ENCODE results near the gene VPS39. TPM values are rescaled to one million over a fixed set of nuclear protein-coding genes. Genes with fewer than 3 reads are reported as not detected.

The VPS39 gene
- total and polyA plus RNA-seq, 2 donors (not counting 3 experiments of a cell fraction or from before 2014, with no cell fraction given), result 56.5 to 56.7 TPM

GRCh38 chr15:42233107-42233506 lies 25.0 kb upstream of the VPS39 start:
- POLR2A ChIA-PET, result no interaction called here
- no peaks in the 10 kb centered on the region for H3K27me3 ChIP-seq (ENCODE audit: control insufficient read depth in 2 of 2, insufficient read depth in 2 of 2, low read length in 2 of 2)
- no peak for TF ChIP-seq EZH2 (IDR thresholded peaks at IDR 0.05; ENCODE audit: borderline replicate concordance, low read depth, low read length, severe bottlenecking)
- no peak for TF ChIP-seq POLR2A (IDR thresholded peaks at IDR 0.05; ENCODE audit: low read depth, low read length)
- no peak for TF ChIP-seq GATA2 (IDR thresholded peaks at IDR 0.05; ENCODE audit: insufficient read depth, insufficient read length, low read depth, low read length)
- CTCF ChIA-PET, result no interaction called here
- H2AFZ ChIP-seq (ENCODE audit: low read depth, low read length), result no peak overlapping the region
- no peak for FAIRE-seq
- intact Hi-C loops (cut with micrococcal nuclease), result no loop called here
- no peak overlapping the region for H3K4me2 ChIP-seq (ENCODE audit: insufficient read depth, low read length)
- H4K20me1 ChIP-seq (replicated peaks; ENCODE audit: control insufficient read depth, extremely low read depth, insufficient read depth, low read length), result no peaks in the 10 kb centered on the region
- H3K79me2 ChIP-seq (ENCODE audit: control insufficient read depth, insufficient read depth, low read length), result no peaks in the 10 kb centered on the region
- H3K9ac ChIP-seq (replicated peaks; ENCODE audit: extremely low read depth, insufficient read depth, low read length), result no peak overlapping the region
- no peaks in the 10 kb centered on the region for H3K4me1 ChIP-seq (ENCODE audit: control insufficient read depth, extremely low read depth, insufficient read depth, low read length)
- no TSS peak for BruUV-seq (replicated peaks)
- DNase-seq (ENCODE audit: low read depth, low spot score), result no peak
- H3K9me1 ChIP-seq (replicated peaks; ENCODE audit: control insufficient read depth, extremely low read depth, insufficient read depth, low read length), result no peaks in the 10 kb centered on the region
- H3K36me3 ChIP-seq (ENCODE audit: control insufficient read depth in 2 of 2, extremely low read depth in 1 of 2, insufficient read depth in 2 of 2, low read length in 2 of 2), result peaks cover 3 to 21% of the 10 kb centered on the region in 2 experiments
- H3K9me3 ChIP-seq (replicated peaks; ENCODE audit: control insufficient read depth, insufficient read depth, low read length), result no peaks in the 10 kb centered on the region
- no peak overlapping the region for H3K27ac ChIP-seq (ENCODE audit: insufficient read depth, low read depth, low read length)
- dilution Hi-C loops (cut with MboI; ENCODE audit: extremely low pct_ligation_motif_present, low sequenced_read_pairs), result no loop called here
- no peak overlapping the region for H3K4me3 ChIP-seq (replicated peaks in 1 of 3; ENCODE audit: insufficient read depth in 1 of 3, low read depth in 1 of 3, low read length in 3 of 3)

- no peaks in the 10 kb centered on the region for H3K27me3 ChIP-seq (ENCODE audit: control insufficient read depth in 2 of 2, insufficient read depth in 2 of 2, low read length in 2 of 2)
- no peaks in the 10 kb centered on the region for H4K20me1 ChIP-seq (replicated peaks; ENCODE audit: control insufficient read depth, extremely low read depth, insufficient read depth, low read length)
- peaks cover 3 to 22% of the 10 kb centered on the region in 2 experiments for H3K36me3 ChIP-seq (ENCODE audit: control insufficient read depth in 2 of 2, extremely low read depth in 1 of 2, insufficient read depth in 2 of 2, low read length in 2 of 2)
- ChIA-PET POLR2A (no interaction called here), CTCF (interaction anchor here (0.7 kb wide), 1 partner anchor 152 kb away, joined by 3 read pairs; no protein-coding TSS in a partner anchor)
- H2AFZ ChIP-seq (ENCODE audit: low read depth, low read length), result no peak overlapping the region
- H3K9ac ChIP-seq (replicated peaks; ENCODE audit: extremely low read depth, insufficient read depth, low read length), result no peak overlapping the region
- no peak overlapping the region for H3K4me2 ChIP-seq (ENCODE audit: insufficient read depth, low read length)
- H3K4me1 ChIP-seq (ENCODE audit: control insufficient read depth, extremely low read depth, insufficient read depth, low read length), result no peaks in the 10 kb centered on the region
- H3K79me2 ChIP-seq (ENCODE audit: control insufficient read depth, insufficient read depth, low read length), result no peaks in the 10 kb centered on the region
- intact Hi-C loops (cut with micrococcal nuclease) (no loop called here), dilution Hi-C loops (cut with MboI; ENCODE audit: extremely low pct_ligation_motif_present, low sequenced_read_pairs) (no loop called here)
- no peaks in the 10 kb centered on the region for H3K9me1 ChIP-seq (replicated peaks; ENCODE audit: control insufficient read depth, extremely low read depth, insufficient read depth, low read length)
- H3K9me3 ChIP-seq (replicated peaks; ENCODE audit: control insufficient read depth, insufficient read depth, low read length), result no peaks in the 10 kb centered on the region
- DNase-seq (ENCODE audit: low read depth, low spot score), result no peak
- FAIRE-seq, result no peak
- no peak overlapping the region for H3K4me3 ChIP-seq (replicated peaks in 1 of 3; ENCODE audit: insufficient read depth in 1 of 3, low read depth in 1 of 3, low read length in 3 of 3)
- BruUV-seq (replicated peaks), result no TSS peak
- no peak overlapping the region for H3K27ac ChIP-seq (ENCODE audit: insufficient read depth, low read depth, low read length)
- TF ChIP-seq MYC (IDR thresholded peaks at IDR 0.05; ENCODE audit: low read depth, low read length) (no peak), EZH2 (IDR thresholded peaks at IDR 0.05; ENCODE audit: borderline replicate concordance, low read depth, low read length, severe bottlenecking) (no peak), CTCF (IDR thresholded peaks at IDR 0.05; ENCODE audit: extremely low read depth in 1 of 2, insufficient read depth in 1 of 2, low read depth in 1 of 2, low read length in 2 of 2) (no peak), FOS (IDR thresholded peaks at IDR 0.05; ENCODE audit: borderline replicate concordance, insufficient read depth, low read length) (no peak), JUN (IDR thresholded peaks at IDR 0.05; ENCODE audit: borderline replicate concordance, insufficient read depth, insufficient read length, low read depth) (no peak), POLR2AphosphoS5 (IDR thresholded peaks at IDR 0.05; ENCODE audit: insufficient read depth, low read depth, low read length) (no peak), POLR2A (IDR thresholded peaks at IDR 0.05; ENCODE audit: low read depth, low read length) (no peak), MAX (IDR thresholded peaks at IDR 0.05; ENCODE audit: insufficient read depth, insufficient read length) (no peak), GATA2 (IDR thresholded peaks at IDR 0.05; ENCODE audit: insufficient read depth, insufficient read length, low read depth, low read length) (no peak)
Observed at GRCh38 chr15:42232606-42233005, 24.5 kb upstream of the VPS39 start.
